ENCODE results near the gene PCNX2.

- no peak for TF ChIP-seq ZC3H10 (CRISPR knock-in tag; IDR thresholded peaks at IDR 0.05)
- TF ChIP-seq, protein P1, sequence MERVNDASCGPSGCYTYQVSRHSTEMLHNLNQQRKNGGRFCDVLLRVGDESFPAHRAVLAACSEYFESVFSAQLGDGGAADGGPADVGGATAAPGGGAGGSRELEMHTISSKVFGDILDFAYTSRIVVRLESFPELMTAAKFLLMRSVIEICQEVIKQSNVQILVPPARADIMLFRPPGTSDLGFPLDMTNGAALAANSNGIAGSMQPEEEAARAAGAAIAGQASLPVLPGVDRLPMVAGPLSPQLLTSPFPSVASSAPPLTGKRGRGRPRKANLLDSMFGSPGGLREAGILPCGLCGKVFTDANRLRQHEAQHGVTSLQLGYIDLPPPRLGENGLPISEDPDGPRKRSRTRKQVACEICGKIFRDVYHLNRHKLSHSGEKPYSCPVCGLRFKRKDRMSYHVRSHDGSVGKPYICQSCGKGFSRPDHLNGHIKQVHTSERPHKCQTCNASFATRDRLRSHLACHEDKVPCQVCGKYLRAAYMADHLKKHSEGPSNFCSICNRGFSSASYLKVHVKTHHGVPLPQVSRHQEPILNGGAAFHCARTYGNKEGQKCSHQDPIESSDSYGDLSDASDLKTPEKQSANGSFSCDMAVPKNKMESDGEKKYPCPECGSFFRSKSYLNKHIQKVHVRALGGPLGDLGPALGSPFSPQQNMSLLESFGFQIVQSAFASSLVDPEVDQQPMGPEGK (CRISPR knock-in tag; IDR thresholded peaks at IDR 0.05; ENCODE audit: borderline replicate concordance), result no peak
These were observed 285.4 kb downstream of the PCNX2 start for GRCh38 chr1:233010146-233010545.
